ENCODE data around the gene MGAT3.

The MGAT3 gene

GRCh38 chr22:39431216-39431801 lies 25.5 kb upstream of the MGAT3 start:
- no peaks in the 10 kb centered on the region for H3K9me3 ChIP-seq (ENCODE audit: insufficient read depth, low read depth, low read length)
- H3K79me2 ChIP-seq (ENCODE audit: insufficient read depth, low read length): no peaks in the 10 kb centered on the region
- H3K9ac ChIP-seq (ENCODE audit: low read depth, low read length, poor library complexity, severe bottlenecking): no peak overlapping the region
- no peaks in the 10 kb centered on the region for H3K27me3 ChIP-seq (ENCODE audit: insufficient read depth, low read length, poor library complexity, severe bottlenecking)
- H3K4me1 ChIP-seq (ENCODE audit: insufficient read depth, low read length, poor library complexity, severe bottlenecking): peaks cover 1% of the 10 kb centered on the region
- no peaks in the 10 kb centered on the region for H4K20me1 ChIP-seq (ENCODE audit: insufficient read depth, low read length, poor library complexity, severe bottlenecking)
- H3F3A ChIP-seq (ENCODE audit: low read depth): no peaks in the 10 kb centered on the region
- H3K9me2 ChIP-seq (replicated peaks; ENCODE audit: low read depth, low read length): no peaks in the 10 kb centered on the region
- H2AFZ ChIP-seq (ENCODE audit: low read length): no peak overlapping the region
- peaks cover 30% of the 10 kb centered on the region; the same call in 1 of the 2 replicates for H3K36me3 ChIP-seq (ENCODE audit: insufficient read depth, low read length)
- no peak overlapping the region for H3K4me3 ChIP-seq (ENCODE audit: low read length, poor library complexity, severe bottlenecking)
- no peak overlapping the region for H3K4me2 ChIP-seq (ENCODE audit: low read depth, low read length, poor library complexity, severe bottlenecking)
- TF ChIP-seq EZH2phosphoT487 (IDR thresholded peaks at IDR 0.05; ENCODE audit: borderline replicate concordance) (no peak), CTCF (conservative IDR thresholded peaks at IDR 0.05; ENCODE audit: low read length) (no peak)

GRCh38 chr22:39431821-39432251 lies 25.0 kb upstream of the MGAT3 start:
- Histone ChIP-seq H3K4me1 (ENCODE audit: insufficient read depth, low read length, poor library complexity, severe bottlenecking) (peaks cover 7% of the 10 kb centered on the region), H3K36me3 (ENCODE audit: insufficient read depth, low read length) (peaks cover 24% of the 10 kb centered on the region; the same call in 1 of the 2 replicates), H2AFZ (ENCODE audit: low read length) (no peak overlapping the region), H3K27me3 (ENCODE audit: insufficient read depth, low read length, poor library complexity, severe bottlenecking) (no peaks in the 10 kb centered on the region), H3K9ac (ENCODE audit: low read depth, low read length, poor library complexity, severe bottlenecking) (no peak overlapping the region), H4K20me1 (ENCODE audit: insufficient read depth, low read length, poor library complexity, severe bottlenecking) (no peaks in the 10 kb centered on the region), H3K4me2 (ENCODE audit: low read depth, low read length, poor library complexity, severe bottlenecking) (no peak overlapping the region), H3K9me2 (replicated peaks; ENCODE audit: low read depth, low read length) (no peaks in the 10 kb centered on the region), H3K4me3 (ENCODE audit: low read length, poor library complexity, severe bottlenecking) (no peak overlapping the region), H3K79me2 (ENCODE audit: insufficient read depth, low read length) (no peaks in the 10 kb centered on the region), H3F3A (ENCODE audit: low read depth) (no peaks in the 10 kb centered on the region), H3K9me3 (ENCODE audit: insufficient read depth, low read depth, low read length) (no peaks in the 10 kb centered on the region)
- TF ChIP-seq CTCF (conservative IDR thresholded peaks at IDR 0.05; ENCODE audit: low read length) (no peak), EZH2phosphoT487 (IDR thresholded peaks at IDR 0.05; ENCODE audit: borderline replicate concordance) (no peak)

- H3K4me2 ChIP-seq (ENCODE audit: low read depth, low read length, poor library complexity, severe bottlenecking): no peak overlapping the region
- H3K27me3 ChIP-seq (ENCODE audit: insufficient read depth, low read length, poor library complexity, severe bottlenecking): no peaks in the 10 kb centered on the region
- no peaks in the 10 kb centered on the region for H3K9me2 ChIP-seq (replicated peaks; ENCODE audit: low read depth, low read length)
- peaks cover 19% of the 10 kb centered on the region; the same call in 1 of the 2 replicates for H3K36me3 ChIP-seq (ENCODE audit: insufficient read depth, low read length)
- no peak overlapping the region for H3K9ac ChIP-seq (ENCODE audit: low read depth, low read length, poor library complexity, severe bottlenecking)
- no peak for TF ChIP-seq EZH2phosphoT487 (IDR thresholded peaks at IDR 0.05; ENCODE audit: borderline replicate concordance)
- no peak for TF ChIP-seq CTCF (conservative IDR thresholded peaks at IDR 0.05; ENCODE audit: low read length)
- peaks cover 7% of the 10 kb centered on the region for H3K4me1 ChIP-seq (ENCODE audit: insufficient read depth, low read length, poor library complexity, severe bottlenecking)
- H3K4me3 ChIP-seq (ENCODE audit: low read length, poor library complexity, severe bottlenecking): no peak overlapping the region
- H3K79me2 ChIP-seq (ENCODE audit: insufficient read depth, low read length): no peaks in the 10 kb centered on the region
- H3K9me3 ChIP-seq (ENCODE audit: insufficient read depth, low read depth, low read length): no peaks in the 10 kb centered on the region
- no peaks in the 10 kb centered on the region for H3F3A ChIP-seq (ENCODE audit: low read depth)
- H4K20me1 ChIP-seq (ENCODE audit: insufficient read depth, low read length, poor library complexity, severe bottlenecking): no peaks in the 10 kb centered on the region
- no peak overlapping the region for H2AFZ ChIP-seq (ENCODE audit: low read length)
Observed at GRCh38 chr22:39432361-39432811, 24.4 kb upstream of the MGAT3 start.
